HG02678 (cell line): ENCODE measurements around the gene NFATC2.
"Not testable (repeated sequence)": the region's sequence is repeated elsewhere in the genome, so short reads cannot be mapped to it uniquely, and the experiment has no call there.

Experiments
- ATAC-seq: cut with Tn5 transposase; IDR thresholded peaks from one replicate; pipeline ENCODE4 v1.9.1; 2021; ENCODE audit warnings: mild to moderate bottlenecking, moderate library complexity; ENCODE audit not compliant: unreplicated experiment

Gene NFATC2

GRCh38 chr20:51481341-51481914, 61.1 kb downstream of the NFATC2 start:
- no peak for ATAC-seq

- peak; percentile 81 for ATAC-seq
Measured at GRCh38 chr20:51480507-51481270, 61.8 kb downstream of the NFATC2 start.

GRCh38 chr20:51476106-51476505, 66.4 kb downstream of the NFATC2 start:
- ATAC-seq, result not testable (repeated sequence)

- no peak for ATAC-seq
Measured at GRCh38 chr20:51473771-51474170, 68.7 kb downstream of the NFATC2 start.

- ATAC-seq, result no peak
Measured at GRCh38 chr20:51473256-51473655, 69.3 kb downstream of the NFATC2 start.

GRCh38 chr20:51470907-51471411, 71.6 kb downstream of the NFATC2 start:
- ATAC-seq, result no peak

- ATAC-seq, result no peak
Measured at GRCh38 chr20:51470499-51470820, 72.1 kb downstream of the NFATC2 start.

- ATAC-seq, result no peak
Measured at GRCh38 chr20:51469578-51470498, 72.7 kb downstream of the NFATC2 start.

- no peak for ATAC-seq
Measured at GRCh38 chr20:51469046-51469445, 73.5 kb downstream of the NFATC2 start.

- no peak for ATAC-seq
Measured at GRCh38 chr20:51468636-51469035, 73.9 kb downstream of the NFATC2 start.

- no peak for ATAC-seq
Measured at GRCh38 chr20:51467956-51468626, 74.4 kb downstream of the NFATC2 start.

GRCh38 chr20:51463998-51464397, 78.5 kb downstream of the NFATC2 start:
- no peak for ATAC-seq

GRCh38 chr20:51463560-51463959, 79.0 kb downstream of the NFATC2 start:
- ATAC-seq, result no peak

GRCh38 chr20:51462566-51463276, 79.8 kb downstream of the NFATC2 start:
- no peak for ATAC-seq

- not testable (repeated sequence) for ATAC-seq
Measured at GRCh38 chr20:51461846-51462245, 80.7 kb downstream of the NFATC2 start.

GRCh38 chr20:51461306-51461705, 81.2 kb downstream of the NFATC2 start:
- no peak for ATAC-seq

GRCh38 chr20:51460569-51461265, 81.8 kb downstream of the NFATC2 start:
- ATAC-seq, result peak; percentile 95

GRCh38 chr20:51460163-51460562, 82.4 kb downstream of the NFATC2 start:
- no peak for ATAC-seq

- no peak for ATAC-seq
Measured at GRCh38 chr20:51458751-51459439, 83.6 kb downstream of the NFATC2 start.
